GM19328 (cell line): ENCODE data around the gene ACVRL1.
"Not testable (repeated sequence)": the region's sequence is repeated elsewhere in the genome, so short reads cannot be mapped to it uniquely, and the experiment has no call there.

Experiments used
- ATAC-seq: cut with Tn5 transposase; IDR thresholded peaks from one replicate; pipeline ENCODE4 v1.9.1; 2021; ENCODE audit warnings: mild to moderate bottlenecking, moderate library complexity; ENCODE audit not compliant: unreplicated experiment

Gene ACVRL1

GRCh38 chr12:51873251-51873994 lies 33.9 kb upstream of the ACVRL1 start:
- no peak for ATAC-seq

- ATAC-seq, result no peak
These were observed 33.3 kb upstream of the ACVRL1 start for GRCh38 chr12:51874000-51874399.

GRCh38 chr12:51874486-51874885 lies 32.8 kb upstream of the ACVRL1 start:
- ATAC-seq, result no peak

- ATAC-seq, result no peak
These were observed 28.2 kb upstream of the ACVRL1 start for GRCh38 chr12:51879102-51879501.

- ATAC-seq, result no peak
These were observed 24.0 kb upstream of the ACVRL1 start for GRCh38 chr12:51883295-51883694.

- no peak for ATAC-seq
These were observed 23.2 kb upstream of the ACVRL1 start for GRCh38 chr12:51883998-51884675.

- no peak for ATAC-seq
These were observed 22.6 kb upstream of the ACVRL1 start for GRCh38 chr12:51884676-51885229.

- ATAC-seq, result not testable (repeated sequence)
These were observed 21.8 kb upstream of the ACVRL1 start for GRCh38 chr12:51885294-51886020.

- ATAC-seq, result no peak
These were observed 21.1 kb upstream of the ACVRL1 start for GRCh38 chr12:51886021-51886710.

- ATAC-seq, result no peak
These were observed 19.6 kb upstream of the ACVRL1 start, which contains the start of gene ANKRD33 for GRCh38 chr12:51887476-51888315. ANKRD33 (plus strand) TSS chr12:51888103; CDS start chr12:51888187, 84 bp downstream.

GRCh38 chr12:51888316-51889215 lies 18.7 kb upstream of the ACVRL1 start:
- no peak for ATAC-seq

GRCh38 chr12:51889216-51890132 lies 17.8 kb upstream of the ACVRL1 start:
- no peak for ATAC-seq

GRCh38 chr12:51890133-51890464 lies 17.2 kb upstream of the ACVRL1 start:
- ATAC-seq, result no peak

- ATAC-seq, result no peak
These were observed 16.7 kb upstream of the ACVRL1 start for GRCh38 chr12:51890511-51891171.

GRCh38 chr12:51891843-51892242 lies 15.5 kb upstream of the ACVRL1 start:
- no peak for ATAC-seq

- ATAC-seq, result no peak
These were observed 13.5 kb upstream of the ACVRL1 start for GRCh38 chr12:51893786-51894185.

- ATAC-seq, result no peak
These were observed 11.7 kb upstream of the ACVRL1 start for GRCh38 chr12:51895378-51896135.
